A549 (cell line): ENCODE measurements around the gene ARHGEF3. TPM values are rescaled to one million over a fixed set of nuclear protein-coding genes. Genes with fewer than 3 reads are reported as not detected.

Experiments used
- ATAC-seq, 2 experiments: fragments of 200-7000 bp in 1 of 2; fragments of >200 bp in 1 of 2; cut with Nextera tagmentation in 1 of 2; cut with Tn5 transposase in 1 of 2; 3 replicates each; pipeline versions ENCODE4 v1.8.0 to v1.9.1; 2018 to 2020; ENCODE audit warnings: mild to moderate bottlenecking in 1 of 2, moderate library complexity in 1 of 2
- CTCF ChIA-PET: fragments of 300-600 bp; sonication (Branson Sonifier 250); formaldehyde crosslinking; extraction: SDS; loops from one replicate; lab custom pipeline; 2021; ENCODE audit warnings: antibody characterized with exemption, inconsistent platforms; lab: Yijun Ruan, JAX
- POLR2A ChIA-PET: fragments of 350-600 bp; formaldehyde crosslinking; extraction: SDS; loops from one replicate; lab custom pipeline; 2021; ENCODE audit warnings: antibody characterized with exemption, inconsistent platforms; lab: Yijun Ruan, JAX
- DNase-seq, 2 experiments: peaks; one replicate each; pipeline versions ENCODE4 v3.0.0 to v3.0.0-alpha.2; 2011 to 2016; ENCODE audit warnings: low read depth in 1 of 2, low spot score in 1 of 2
- FAIRE-seq: peaks from 2 replicates; lab custom pipeline; 2011; peaks lifted over from hg19 to GRCh38; lab: Jason Lieb, UNC
- H3K27ac ChIP-seq, 2 experiments: fragments of >200 bp; sonication (Bioruptor Twin); formaldehyde crosslinking; 3 replicates each; pipeline ENCODE4 v1.5.1; 2016 to 2017
- H3K4me1 ChIP-seq: fragments of >200 bp; sonication (Bioruptor Twin); formaldehyde crosslinking; 3 replicates; pipeline ENCODE4 v1.6.1; 2016
- H3K4me2 ChIP-seq: fragments of >200 bp; sonication (Bioruptor Twin); formaldehyde crosslinking; 3 replicates; pipeline ENCODE4 v1.6.1; 2016
- H3K4me3 ChIP-seq: fragments of >200 bp; sonication (Bioruptor Twin); formaldehyde crosslinking; 3 replicates; pipeline ENCODE4 v1.5.1; 2016
- H3K9me3 ChIP-seq: fragments of >200 bp; sonication (Bioruptor Twin); formaldehyde crosslinking; 3 replicates; pipeline ENCODE4 v1.6.1; 2016
- CHD4 ChIP-seq: fragments of 200-600 bp; sonication (generic); IDR thresholded peaks from 2 replicates; pipeline ENCODE4 v1.6.1; 2016; ENCODE audit warnings: antibody characterized with exemption, mild to moderate bottlenecking, borderline replicate concordance
- CTCF ChIP-seq: fragments of >200 bp; sonication (Bioruptor Twin); formaldehyde crosslinking; IDR thresholded peaks from 3 replicates; pipeline ENCODE4 v1.5.1; 2016
- EHF ChIP-seq: fragments of 250-450 bp; sonication (Bioruptor Pico); IDR thresholded peaks from 2 replicates; pipeline ENCODE4 v1.5.0; 2020; ENCODE audit warnings: mild to moderate bottlenecking
- EHMT2 ChIP-seq: fragments of 200-600 bp; sonication (generic); IDR thresholded peaks from 2 replicates; pipeline ENCODE4 v1.6.1; 2016; ENCODE audit warnings: antibody characterized with exemption, low read depth, mild to moderate bottlenecking, moderate library complexity
- EP300 ChIP-seq, 2 experiments: fragments of >200 bp; sonication (Bioruptor Twin); formaldehyde crosslinking; IDR thresholded peaks; 2 replicates in 1 of 2; 3 replicates in 1 of 2; pipeline ENCODE4 v1.6.1; 2016 to 2017
- FOSB ChIP-seq: fragments of 250-450 bp; sonication (Bioruptor Pico); IDR thresholded peaks from 2 replicates; pipeline ENCODE4 v1.5.0; 2020; ENCODE audit warnings: mild to moderate bottlenecking, moderate library complexity
- FOSL2 ChIP-seq, 2 experiments: fragments of 450-650 bp in 1 of 2; fragments of >200 bp in 1 of 2; sonication (Bioruptor Twin) in 1 of 2; formaldehyde crosslinking; IDR thresholded peaks; 2 replicates each; pipeline versions ENCODE4 v1.5.0 to v1.6.1; 2016 to 2020; ENCODE audit warnings: mild to moderate bottlenecking in 1 of 2, moderate library complexity in 1 of 2
- GATA3 ChIP-seq: IDR thresholded peaks from 2 replicates; pipeline ENCODE4 v1.6.1; 2012; ENCODE audit warnings: borderline replicate concordance
- HOXB13 ChIP-seq: fragments of 250-450 bp; sonication (Bioruptor Pico); IDR thresholded peaks from 2 replicates; pipeline ENCODE4 v1.5.0; 2020; ENCODE audit warnings: low read depth, mild to moderate bottlenecking, moderate library complexity
- HOXB5 ChIP-seq: fragments of 250-450 bp; sonication (Bioruptor Pico); IDR thresholded peaks from 2 replicates; pipeline ENCODE4 v1.5.0; 2020; ENCODE audit warnings: mild to moderate bottlenecking, moderate library complexity
- JUNB ChIP-seq: fragments of >200 bp; sonication (Bioruptor Twin); formaldehyde crosslinking; IDR thresholded peaks from 2 replicates; pipeline ENCODE4 v1.6.1; 2016
- KDM5A ChIP-seq: fragments of 200-600 bp; sonication (generic); IDR thresholded peaks from 2 replicates; pipeline ENCODE4 v1.6.1; 2016; ENCODE audit warnings: antibody characterized with exemption, mild to moderate bottlenecking
- MAX ChIP-seq: IDR thresholded peaks from 2 replicates; pipeline ENCODE4 v1.6.1; 2012
- MAZ ChIP-seq: fragments of 150-350 bp; IDR thresholded peaks from 2 replicates; pipeline ENCODE4 v1.6.1; 2014; ENCODE audit warnings: antibody characterized with exemption, low read depth, low read length, borderline replicate concordance
- MYC ChIP-seq: IDR thresholded peaks from 2 replicates; pipeline ENCODE4 v1.6.1; 2012; ENCODE audit warnings: mild to moderate bottlenecking, inconsistent platforms, low read length, improper control_type of control experiment, borderline replicate concordance
- PHF8 ChIP-seq: fragments of 200-600 bp; sonication (generic); IDR thresholded peaks from 2 replicates; pipeline ENCODE4 v1.6.1; 2016; ENCODE audit warnings: low read depth, mild to moderate bottlenecking, antibody characterized with exemption, moderate library complexity, borderline replicate concordance
- RAD21 ChIP-seq, 2 experiments: fragments of >200 bp in 1 of 2; sonication (Bioruptor Twin) in 1 of 2; formaldehyde crosslinking in 1 of 2; IDR thresholded peaks in 1 of 2; conservative IDR thresholded peaks in 1 of 2; 2 replicates in 1 of 2; 3 replicates in 1 of 2; pipeline ENCODE4 v1.6.1; 2012 to 2018; ENCODE audit warnings: inconsistent platforms in 1 of 2
- RARB ChIP-seq: fragments of 250-450 bp; sonication (Bioruptor Pico); IDR thresholded peaks from 2 replicates; pipeline ENCODE4 v1.8.0; 2021; ENCODE audit warnings: mild to moderate bottlenecking, moderate library complexity
- RCOR1 ChIP-seq: fragments of 150-350 bp; IDR thresholded peaks from 2 replicates; pipeline ENCODE4 v1.6.1; 2014; ENCODE audit warnings: antibody characterized with exemption, low read length, low read depth
- REST ChIP-seq: fragments of 200-600 bp; sonication (generic); IDR thresholded peaks from 2 replicates; pipeline ENCODE4 v1.6.1; 2016; ENCODE audit warnings: antibody characterized with exemption, mild to moderate bottlenecking, moderate library complexity
- RFX5 ChIP-seq: fragments of 450-650 bp; IDR thresholded peaks from 2 replicates; pipeline ENCODE4 v1.7.1; 2014; ENCODE audit warnings: antibody characterized with exemption, mild to moderate bottlenecking, moderate library complexity
- TFCP2L1 ChIP-seq: fragments of 250-450 bp; sonication (Bioruptor Pico); IDR thresholded peaks from 2 replicates; pipeline ENCODE4 v1.5.0; 2021; ENCODE audit warnings: mild to moderate bottlenecking
- TP53 ChIP-seq: fragments of 250-450 bp; sonication (Bioruptor Pico); IDR thresholded peaks from 2 replicates; pipeline ENCODE4 v1.5.0; 2021; ENCODE audit warnings: mild to moderate bottlenecking, moderate library complexity
- USF2 ChIP-seq: fragments of 450-650 bp; IDR thresholded peaks from 2 replicates; pipeline ENCODE4 v1.6.1; 2014; ENCODE audit warnings: antibody characterized with exemption
- ZC3H11A ChIP-seq: fragments of 450-650 bp; IDR thresholded peaks from 2 replicates; pipeline ENCODE4 v1.6.1; 2014; ENCODE audit warnings: antibody characterized with exemption, mild to moderate bottlenecking
- ZFP36 ChIP-seq: fragments of 450-650 bp; IDR thresholded peaks from 2 replicates; pipeline ENCODE4 v1.6.1; 2014; ENCODE audit warnings: borderline replicate concordance; ENCODE audit not compliant: partially characterized antibody
- WGBS: methylation state at CpG from one replicate; pipeline ENCODE4 v1.1.6; 2017; ENCODE audit errors: missing lambda C conversion rate; 5-methylcytosine and 5-hydroxymethylcytosine counted together
- polyA plus RNA-seq, 4 experiments: library from polyadenylated mRNA; depleted of rRNA in 3 of 4; stranded (reverse); fragments of >200 nt; fragmentation: RNase III in 1 of 4; extraction: RNeasy Plus Mini Kit Qiagen cat#74134 plus additional on column Dnase treatment in 1 of 4; gene quantifications; 2 replicates in 3 of 4; 3 replicates in 1 of 4; pipeline ENCODE4 v1.2.3, GENCODE V29; 2011 to 2017
- TF ChIP-seq, protein P1 (sequence below): fragments of 150-350 bp; IDR thresholded peaks from 2 replicates; pipeline ENCODE4 v1.6.1; 2014; ENCODE audit warnings: low read depth, mild to moderate bottlenecking, low read length

Gene ARHGEF3
- polyA plus RNA-seq, 2 of the 4 experiments (the other 2 are of a cell fraction): 7.3 to 10.6 TPM

DNA sequence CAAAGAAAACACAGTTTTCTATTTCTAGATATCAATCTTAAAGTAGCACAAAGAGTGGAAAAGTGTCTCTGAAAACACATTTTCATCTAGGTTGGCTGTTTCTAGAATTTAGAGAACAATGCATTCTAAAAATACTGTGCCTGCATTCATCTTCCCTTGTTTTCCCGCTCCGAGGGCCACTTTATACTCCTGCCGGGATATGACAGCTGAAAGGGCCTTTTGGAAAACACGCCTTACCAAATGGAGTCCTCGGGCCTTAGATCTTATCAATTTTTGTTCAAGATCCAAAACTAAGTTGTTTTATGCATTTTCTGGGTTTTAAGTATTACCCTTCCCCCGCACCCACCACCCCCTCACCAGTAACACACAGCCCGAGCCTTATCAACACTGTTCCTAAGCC is 47.9 kb upstream of the ARHGEF3 start (continued):
- no peak for TF ChIP-seq MAX
- no peak for TF ChIP-seq GATA3
- no peak for TF ChIP-seq MYC
- no peak for TF ChIP-seq ZC3H11A
- no peak for TF ChIP-seq HOXB5 (CRISPR knock-in tag)
- no peak for TF ChIP-seq EP300 (IDR thresholded peaks at IDR 0.05)
- TF ChIP-seq MAZ: no peak
- TF ChIP-seq FOSL2 (IDR thresholded peaks at IDR 0.05): no peak
- TF ChIP-seq FOSL2 (CRISPR knock-in tag; IDR thresholded peaks at IDR 0.05): no peak

DNA sequence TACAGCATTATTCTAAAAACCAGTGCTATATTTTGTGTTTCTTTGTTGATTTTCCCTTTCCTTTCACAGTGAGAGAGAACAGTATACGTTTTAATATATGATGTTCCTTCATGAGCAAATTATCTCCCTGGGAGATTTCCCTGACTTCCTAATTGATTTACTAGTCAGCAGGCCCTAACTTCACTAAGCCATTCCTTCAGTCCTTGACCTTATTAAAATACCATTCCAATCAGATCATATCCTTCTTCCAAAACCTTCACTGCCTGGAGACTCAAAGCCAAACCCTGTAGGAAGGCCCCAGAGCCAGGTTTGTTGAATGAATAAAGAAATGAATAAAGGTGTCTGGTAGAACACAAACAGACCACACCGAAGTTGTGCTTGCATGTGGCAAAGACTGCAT is 43.8 kb upstream of the ARHGEF3 start:
- Histone ChIP-seq H3K4me1 (peaks cover 10% of the 10 kb centered on the region), H3K27ac (no peak overlapping the region), H3K9me3 (no peaks in the 10 kb centered on the region), H3K4me2 (no peak overlapping the region), H3K4me3 (no peak overlapping the region)
- WGBS: 72% methylated on average over 2 of the region's 2 CpGs
- TF ChIP-seq RARB (no peak), CTCF (no peak), TFCP2L1 (no peak), USF2 (no peak), ZFP36 (no peak), EHF (CRISPR knock-in tag) (no peak), EHMT2 (no peak), FOSL2 (IDR thresholded peaks at IDR 0.05) (no peak), FOSL2 (CRISPR knock-in tag; IDR thresholded peaks at IDR 0.05) (no peak), EP300 (IDR thresholded peaks at IDR 0.05) (no peak), HOXB13 (CRISPR knock-in tag) (no peak), KDM5A (no peak), RCOR1 (no peak)
- CTCF ChIA-PET: no interaction called here
- POLR2A ChIA-PET: no interaction called here
- no peak for ATAC-seq
- DNase-seq: no peak
- FAIRE-seq: no peak

DNA sequence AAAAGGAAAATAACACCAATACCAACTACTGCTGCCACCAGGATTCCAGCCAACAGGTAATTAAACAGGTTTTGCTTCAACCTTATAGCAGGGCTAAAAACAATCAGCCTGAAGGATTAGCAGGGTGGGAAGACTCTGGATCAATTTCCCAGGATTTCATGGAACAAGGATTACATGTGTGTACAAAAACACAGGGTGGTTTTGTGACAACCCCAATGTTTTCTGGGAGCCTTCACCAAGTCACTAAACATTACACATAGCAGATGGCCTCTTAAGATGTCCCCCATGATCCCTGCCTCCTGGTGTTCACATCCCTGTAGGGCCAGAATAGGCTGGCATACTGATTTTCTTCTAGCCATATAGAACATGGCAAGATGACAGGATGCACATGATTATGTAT is 42.8 kb upstream of the ARHGEF3 start:
- CTCF ChIA-PET: interaction anchor here (0.8 kb wide), 1 partner anchor 14 kb away, joined by 3 read pairs; no protein-coding TSS in a partner anchor
- TF ChIP-seq MYC (no peak), JUNB (no peak), GATA3 (no peak), CHD4 (no peak), REST (no peak), TP53 (CRISPR knock-in tag) (no peak), FOSB (no peak), RFX5 (no peak), MAZ (no peak), ZFP36 (no peak), TFCP2L1 (no peak), PHF8 (no peak), RAD21 (conservative IDR thresholded peaks at IDR 0.05 in 1 of 2, IDR thresholded peaks at IDR 0.05 in 1 of 2) (no peak)
- TF ChIP-seq, protein P1, sequence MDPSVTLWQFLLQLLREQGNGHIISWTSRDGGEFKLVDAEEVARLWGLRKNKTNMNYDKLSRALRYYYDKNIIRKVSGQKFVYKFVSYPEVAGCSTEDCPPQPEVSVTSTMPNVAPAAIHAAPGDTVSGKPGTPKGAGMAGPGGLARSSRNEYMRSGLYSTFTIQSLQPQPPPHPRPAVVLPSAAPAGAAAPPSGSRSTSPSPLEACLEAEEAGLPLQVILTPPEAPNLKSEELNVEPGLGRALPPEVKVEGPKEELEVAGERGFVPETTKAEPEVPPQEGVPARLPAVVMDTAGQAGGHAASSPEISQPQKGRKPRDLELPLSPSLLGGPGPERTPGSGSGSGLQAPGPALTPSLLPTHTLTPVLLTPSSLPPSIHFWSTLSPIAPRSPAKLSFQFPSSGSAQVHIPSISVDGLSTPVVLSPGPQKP: no peak
- POLR2A ChIA-PET: no interaction called here
- no peak for ATAC-seq
- no peak overlapping the region for H3K4me3 ChIP-seq
- peaks cover 20% of the 10 kb centered on the region for H3K4me1 ChIP-seq
- FAIRE-seq: no peak
- no peaks in the 10 kb centered on the region for H3K9me3 ChIP-seq
- DNase-seq: no peak
- no peak overlapping the region for H3K27ac ChIP-seq
- no peak overlapping the region for H3K4me2 ChIP-seq
